Natural killer cell (primary cell): ENCODE data around the gene IFT52. TPM values are rescaled to one million over a fixed set of nuclear protein-coding genes. Genes with fewer than 3 reads are reported as not detected.

Source experiments
- ATAC-seq, 3 donors: fragments of 150-1000 bp in 2 of 3; fragments of 200-7000 bp in 1 of 3; cut with Tn5 transposase; 1 replicate in 1 of 3; 2 replicates in 2 of 3; pipeline ENCODE4 v1.10.0; 2021; ENCODE audit warnings: mild to moderate bottlenecking in 2 of 3, moderate library complexity in 2 of 3
- DNase-seq, 2 donors: peaks; one replicate each; pipeline versions ENCODE4 v3.0.0 to v3.0.0-alpha.2; 2013 to 2021; ENCODE audit warnings: mixed read lengths in 1 of 2
- H3K27ac ChIP-seq: one replicate; pipeline ENCODE4 v1.5.1; 2013; ENCODE audit warnings: mild to moderate bottlenecking, low read length
- H3K27me3 ChIP-seq: one replicate; pipeline ENCODE4 v1.6.1; 2013; ENCODE audit warnings: low read length; ENCODE audit not compliant: control insufficient read depth, insufficient read depth
- H3K36me3 ChIP-seq: one replicate; pipeline ENCODE4 v1.6.1; 2013; ENCODE audit warnings: low read length; ENCODE audit not compliant: control insufficient read depth, insufficient read depth
- H3K4me1 ChIP-seq: one replicate; pipeline ENCODE4 v1.6.1; 2013; ENCODE audit warnings: low read length; ENCODE audit not compliant: control insufficient read depth, insufficient read depth
- H3K4me3 ChIP-seq: one replicate; pipeline ENCODE4 v1.5.1; 2013; ENCODE audit warnings: low read length
- H3K9me3 ChIP-seq: one replicate; pipeline ENCODE4 v1.6.1; 2013; ENCODE audit warnings: low read length; ENCODE audit not compliant: control insufficient read depth, insufficient read depth
- H3K27ac Mint-ChIP-seq, 2 donors: one replicate each; pipeline ENCODE4 v1.8.0; 2022; ENCODE audit warnings: mild to moderate bottlenecking in 2 of 2, mixed read lengths in 2 of 2, moderate library complexity in 1 of 2
- H3K27me3 Mint-ChIP-seq, 2 donors: one replicate each; pipeline ENCODE4 v1.8.0; 2022; ENCODE audit warnings: low read depth in 2 of 2, mixed read lengths in 2 of 2
- H3K36me3 Mint-ChIP-seq: one replicate; pipeline ENCODE4 v1.8.0; 2022; ENCODE audit warnings: mixed read lengths
- H3K4me1 Mint-ChIP-seq, 2 donors: one replicate each; pipeline ENCODE4 v1.8.0; 2022; ENCODE audit warnings: mixed read lengths in 2 of 2
- H3K4me3 Mint-ChIP-seq: one replicate; pipeline ENCODE4 v1.8.0; 2022; ENCODE audit warnings: mild to moderate bottlenecking, moderate library complexity, mixed read lengths
- H3K9me3 Mint-ChIP-seq, 2 donors: one replicate each; pipeline ENCODE4 v1.8.0; 2022; ENCODE audit warnings: mixed read lengths in 2 of 2
- WGBS: methylation state at CpG from one replicate; pipeline ENCODE4 v1.1.7; 2013; ENCODE audit warnings: missing lambda C conversion rate; ENCODE audit not compliant: insufficient coverage; 5-methylcytosine and 5-hydroxymethylcytosine counted together
- intact Hi-C: fragments of 100-400 bp; cut with micrococcal nuclease; formaldehyde crosslinking; loops from one replicate; pipeline ENCODE4 v1.14.2; 2022
- total RNA-seq, 4 donors: library from RNA; stranded (reverse); fragments of 120-200 nt in 1 of 4; gene quantifications; one replicate each; pipeline versions ENCODE4 v1.2.3 to v1.2.4, GENCODE V29; 2013 to 2022
- TF ChIP-seq, protein P1 (sequence below): fragments of 200-600 bp; IDR thresholded peaks from one replicate; pipeline ENCODE4 v1.8.0; 2022; ENCODE audit warnings: antibody characterized with exemption

Gene IFT52
- total RNA-seq, 3 donors from 2014 or later (not counting 1 experiment from before 2014, with no cell fraction given), result 21.5 to 26.1 (median 22.4) TPM

DNA sequence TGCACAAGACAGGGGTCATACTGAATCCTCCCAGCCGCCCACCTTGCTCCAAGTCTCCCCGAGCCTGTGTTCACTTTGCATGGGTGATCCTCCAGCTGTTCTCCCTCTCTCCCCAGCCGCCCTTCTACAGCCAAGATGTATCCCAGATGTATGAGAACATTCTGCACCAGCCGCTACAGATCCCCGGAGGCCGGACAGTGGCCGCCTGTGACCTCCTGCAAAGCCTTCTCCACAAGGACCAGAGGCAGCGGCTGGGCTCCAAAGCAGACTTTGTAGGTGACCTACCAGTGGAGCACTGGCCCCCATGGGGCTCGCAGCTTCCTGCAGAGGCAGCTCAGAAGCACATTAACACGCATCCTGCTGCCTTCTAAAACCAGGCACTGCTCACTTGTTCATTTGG lies 14.6 kb upstream of the IFT52 start:
- peaks cover 11 to 13% of the 10 kb centered on the region in 2 donors for H3K4me1 Mint-ChIP-seq

DNA sequence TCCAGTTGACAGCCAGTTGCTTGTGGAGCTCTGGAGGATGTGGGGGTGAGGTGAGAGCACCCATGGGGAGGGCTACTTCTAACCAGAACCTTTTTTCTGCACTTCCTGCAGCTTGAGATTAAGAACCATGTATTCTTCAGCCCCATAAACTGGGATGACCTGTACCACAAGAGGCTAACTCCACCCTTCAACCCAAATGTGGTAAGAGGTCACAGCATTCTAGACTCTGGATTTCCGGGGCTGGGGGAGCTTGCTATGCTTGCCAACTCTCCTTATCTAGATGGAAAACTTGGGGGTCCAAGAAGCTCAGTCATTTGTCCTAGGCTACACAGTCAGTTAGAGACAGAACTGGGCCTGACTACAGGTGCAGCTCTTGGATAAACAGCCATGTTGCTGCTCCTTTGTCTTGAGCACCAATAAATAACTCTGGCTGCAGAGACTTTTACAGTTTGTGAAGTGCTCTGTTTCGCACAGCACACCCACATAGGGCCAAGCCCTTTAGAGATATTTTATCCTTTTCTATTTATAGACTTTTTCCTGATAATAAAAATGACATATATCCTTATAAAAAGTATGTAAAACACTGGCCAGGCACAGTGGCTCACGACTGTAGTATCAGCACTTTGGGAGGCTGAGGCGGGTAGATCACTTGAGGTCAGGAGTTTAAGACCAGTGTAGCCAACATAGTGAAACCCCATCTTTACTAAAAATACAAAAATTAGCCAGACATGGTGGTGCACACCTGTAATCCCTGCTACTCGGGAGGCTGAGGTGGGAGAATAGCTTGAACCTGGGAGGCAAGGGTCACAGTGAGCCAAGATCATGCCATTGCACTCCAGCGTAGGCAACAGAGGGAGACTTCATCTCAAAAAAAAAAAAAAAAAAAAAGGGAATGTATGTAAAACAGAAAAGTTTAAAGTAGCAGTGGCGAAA lies 10.6 kb upstream of the IFT52 start:
- H3K27me3 ChIP-seq, result no peaks in the 10 kb centered on the region
- intact Hi-C loops, result no loop called here
- Mint-ChIP-seq H3K9me3 (no peaks in the 10 kb centered on the region), H3K27me3 (no peaks in the 10 kb centered on the region), H3K4me1 (peaks cover 11 to 13% of the 10 kb centered on the region in 2 donors), H3K4me3 (no peak overlapping the region), H3K27ac (peak overlapping the region in 1 of 2 donors; percentile 67), H3K36me3 (no peaks in the 10 kb centered on the region)
- no peak overlapping the region for H3K4me3 ChIP-seq
- H3K4me1 ChIP-seq, result peaks cover 13% of the 10 kb centered on the region
- peak in 2 of 3 donors; percentile 54 for ATAC-seq
- 73% methylated on average over 5 of the region's 7 CpGs for WGBS
- peak overlapping the region; percentile 15 for H3K27ac ChIP-seq
- TF ChIP-seq, protein P1, sequence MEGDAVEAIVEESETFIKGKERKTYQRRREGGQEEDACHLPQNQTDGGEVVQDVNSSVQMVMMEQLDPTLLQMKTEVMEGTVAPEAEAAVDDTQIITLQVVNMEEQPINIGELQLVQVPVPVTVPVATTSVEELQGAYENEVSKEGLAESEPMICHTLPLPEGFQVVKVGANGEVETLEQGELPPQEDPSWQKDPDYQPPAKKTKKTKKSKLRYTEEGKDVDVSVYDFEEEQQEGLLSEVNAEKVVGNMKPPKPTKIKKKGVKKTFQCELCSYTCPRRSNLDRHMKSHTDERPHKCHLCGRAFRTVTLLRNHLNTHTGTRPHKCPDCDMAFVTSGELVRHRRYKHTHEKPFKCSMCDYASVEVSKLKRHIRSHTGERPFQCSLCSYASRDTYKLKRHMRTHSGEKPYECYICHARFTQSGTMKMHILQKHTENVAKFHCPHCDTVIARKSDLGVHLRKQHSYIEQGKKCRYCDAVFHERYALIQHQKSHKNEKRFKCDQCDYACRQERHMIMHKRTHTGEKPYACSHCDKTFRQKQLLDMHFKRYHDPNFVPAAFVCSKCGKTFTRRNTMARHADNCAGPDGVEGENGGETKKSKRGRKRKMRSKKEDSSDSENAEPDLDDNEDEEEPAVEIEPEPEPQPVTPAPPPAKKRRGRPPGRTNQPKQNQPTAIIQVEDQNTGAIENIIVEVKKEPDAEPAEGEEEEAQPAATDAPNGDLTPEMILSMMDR, result no peak
- H3K9me3 ChIP-seq, result no peaks in the 10 kb centered on the region
- H3K36me3 ChIP-seq, result no peaks in the 10 kb centered on the region
- no peak for DNase-seq

More for the DNA sequence above, 14.6 kb upstream of the IFT52 start:
- Histone ChIP-seq H3K9me3 (no peaks in the 10 kb centered on the region), H3K4me1 (peaks cover 13% of the 10 kb centered on the region), H3K36me3 (no peaks in the 10 kb centered on the region), H3K4me3 (no peak overlapping the region), H3K27ac (no peak overlapping the region), H3K27me3 (no peaks in the 10 kb centered on the region)
- Mint-ChIP-seq H3K36me3 (no peaks in the 10 kb centered on the region), H3K27ac (no peak overlapping the region), H3K27me3 (no peaks in the 10 kb centered on the region), H3K4me3 (no peak overlapping the region), H3K9me3 (no peaks in the 10 kb centered on the region)
- no peak for DNase-seq
- TF ChIP-seq, protein P1, result no peak
- ATAC-seq, result no peak
- intact Hi-C loops, result no loop called here
- 83% methylated on average over 10 of the region's 10 CpGs for WGBS

DNA sequence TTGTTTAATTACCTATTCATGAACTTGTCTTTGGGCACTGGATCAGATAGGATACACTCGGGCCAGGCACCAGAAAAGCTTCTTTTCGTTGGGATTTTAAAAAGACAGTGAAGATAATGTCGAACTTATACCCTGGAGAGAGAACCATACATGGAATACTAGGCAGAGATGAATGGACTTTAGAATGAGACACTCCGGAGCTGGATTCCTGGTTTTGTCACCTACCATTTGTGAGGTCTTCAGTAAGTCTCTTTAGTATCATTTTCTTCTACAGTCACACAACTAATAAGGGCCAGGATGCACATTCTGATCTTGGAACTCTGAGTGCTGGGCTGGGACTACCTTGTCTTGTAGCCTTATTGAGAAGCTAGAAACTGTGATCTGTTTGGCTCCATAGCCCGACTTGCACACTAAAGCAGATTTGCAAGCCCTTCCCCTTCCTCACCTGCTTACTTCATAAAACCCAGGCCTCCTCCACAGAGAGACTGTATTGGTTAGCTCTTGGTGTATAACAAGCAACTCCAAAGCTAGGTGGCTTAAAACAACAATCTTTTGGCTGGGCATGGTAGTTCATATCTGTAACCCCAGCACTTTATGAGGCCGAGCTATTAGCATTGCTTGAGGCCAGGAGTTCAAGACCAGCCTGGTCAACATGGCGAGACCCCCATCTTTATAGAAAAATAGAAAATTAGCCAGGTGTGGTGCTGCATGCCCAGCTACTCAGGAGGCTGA lies 7.4 kb upstream of the IFT52 start:
- no peaks in the 10 kb centered on the region for H3K9me3 Mint-ChIP-seq
- H3K4me1 Mint-ChIP-seq, result peaks cover 11 to 13% of the 10 kb centered on the region in 2 donors
- intact Hi-C loops, result no loop called here
- no peaks in the 10 kb centered on the region for H3K36me3 Mint-ChIP-seq
- no peak overlapping the region for H3K4me3 Mint-ChIP-seq
- Histone ChIP-seq H3K36me3 (no peaks in the 10 kb centered on the region), H3K4me3 (no peak overlapping the region), H3K27ac (no peak overlapping the region), H3K27me3 (no peaks in the 10 kb centered on the region), H3K9me3 (no peaks in the 10 kb centered on the region), H3K4me1 (peaks cover 13% of the 10 kb centered on the region)
- ATAC-seq (no peak), DNase-seq (no peak)
- H3K27ac Mint-ChIP-seq, result no peak overlapping the region
- peaks cover 0 to 7% of the 10 kb centered on the region in 2 donors for H3K27me3 Mint-ChIP-seq
- TF ChIP-seq, protein P1, result no peak
- WGBS, result 81% methylated on average over 7 of the region's 7 CpGs
